ENCODE measurements around the gene IHH.

Gene IHH

GRCh38 chr2:219060821-219061791 lies at the start of gene IHH:
IHH (minus strand) TSS chr2:219060921; CDS start chr2:219060467, 454 bp downstream.
- H3K4me3 ChIP-seq (ENCODE audit: control insufficient read depth, low read depth, low read length): no peak within 1 kb of the TSS
- DNase-seq (ENCODE audit: low read depth): no peak
- TF ChIP-seq CTCF (IDR thresholded peaks at IDR 0.05; ENCODE audit: control insufficient read depth, insufficient read depth, low read depth, low read length, missing control alignments): no peak

- TF ChIP-seq CTCF (IDR thresholded peaks at IDR 0.05; ENCODE audit: control insufficient read depth, insufficient read depth, low read depth, low read length, missing control alignments): no peak
- no peak overlapping the region for H3K4me3 ChIP-seq (ENCODE audit: control insufficient read depth, low read depth, low read length)
- no peak for DNase-seq (ENCODE audit: low read depth)
These were observed 48.8 kb upstream of the IHH start for GRCh38 chr2:219109471-219109870.

GRCh38 chr2:219107758-219108157 lies 47.0 kb upstream of the IHH start:
- no peak overlapping the region for H3K4me3 ChIP-seq (ENCODE audit: control insufficient read depth, low read depth, low read length)
- no peak for TF ChIP-seq CTCF (IDR thresholded peaks at IDR 0.05; ENCODE audit: control insufficient read depth, insufficient read depth, low read depth, low read length, missing control alignments)
- DNase-seq (ENCODE audit: low read depth): no peak

- H3K4me3 ChIP-seq (ENCODE audit: control insufficient read depth, low read depth, low read length): no peak overlapping the region
- DNase-seq (ENCODE audit: low read depth): no peak
- TF ChIP-seq CTCF (IDR thresholded peaks at IDR 0.05; ENCODE audit: control insufficient read depth, insufficient read depth, low read depth, low read length, missing control alignments): no peak
These were observed 45.5 kb upstream of the IHH start for GRCh38 chr2:219106251-219106650.

GRCh38 chr2:219104107-219105035 lies 43.6 kb upstream of the IHH start:
- peak; percentile 83 for TF ChIP-seq CTCF (IDR thresholded peaks at IDR 0.05; ENCODE audit: control insufficient read depth, insufficient read depth, low read depth, low read length, missing control alignments)

GRCh38 chr2:219099329-219099728 lies 38.6 kb upstream of the IHH start:
- TF ChIP-seq CTCF (IDR thresholded peaks at IDR 0.05; ENCODE audit: control insufficient read depth, insufficient read depth, low read depth, low read length, missing control alignments): no peak
- peak; percentile 42 for DNase-seq (ENCODE audit: low read depth)

More at GRCh38 chr2:219104107-219105035, 43.6 kb upstream of the IHH start:
- no peak for DNase-seq (ENCODE audit: low read depth)
- no peak overlapping the region for H3K4me3 ChIP-seq (ENCODE audit: control insufficient read depth, low read depth, low read length)

More at GRCh38 chr2:219099329-219099728, 38.6 kb upstream of the IHH start:
- H3K4me3 ChIP-seq (ENCODE audit: control insufficient read depth, low read depth, low read length): no peak overlapping the region
